ENCODE data around the gene TMEM59L. TPM values are rescaled to one million over a fixed set of nuclear protein-coding genes. Genes with fewer than 3 reads are reported as not detected.

TMEM59L gene
- total and polyA plus RNA-seq, 9 of the 15 experiments (the other 6 are each of a cell fraction or from before 2014, with no cell fraction given) = 0.37 TPM; not detected in 8

GRCh38 chr19:18636969-18637629 lies 24.4 kb downstream of the TMEM59L start, which contains the start of gene KLHL26 (continued):
- TF ChIP-seq ZNF518B (CRISPR knock-in tag; IDR thresholded peaks at IDR 0.05) (no peak), GATAD2B (IDR thresholded peaks at IDR 0.05; ENCODE audit: borderline replicate concordance) (no peak), TRIM25 (IDR thresholded peaks at IDR 0.05; ENCODE audit: borderline replicate concordance) (no peak), BRD4 (IDR thresholded peaks at IDR 0.05) (no peak), ZNF780A (CRISPR knock-in tag; IDR thresholded peaks at IDR 0.05) (no peak), PYGO2 (tag; IDR thresholded peaks at IDR 0.05) (no peak), SMARCA5 (IDR thresholded peaks at IDR 0.05) (no peak), KDM5B (IDR thresholded peaks at IDR 0.05; ENCODE audit: insufficient replicate concordance, low read depth, low read length) (peak; percentile 56), ZNF639 (CRISPR knock-in tag; conservative IDR thresholded peaks at IDR 0.05 in 1 of 2, IDR thresholded peaks at IDR 0.05 in 1 of 2) (peak in 1 of 2 experiments; percentile 54; a peak in 1 of 4 replicates), ZBTB26 (CRISPR knock-in tag; IDR thresholded peaks at IDR 0.05) (no peak), MBD2 (IDR thresholded peaks at IDR 0.05; ENCODE audit: borderline replicate concordance, low read depth) (no peak), ZNF511 (CRISPR knock-in tag; IDR thresholded peaks at IDR 0.05) (no peak), TCF7 (IDR thresholded peaks at IDR 0.05; ENCODE audit: borderline replicate concordance) (no peak), PRDM10 (IDR thresholded peaks at IDR 0.05; ENCODE audit: partially characterized antibody) (no peak)
